Mesenteric fat pad (tissue), 1 donor: ENCODE results near the gene COL15A1. TPM values are rescaled to one million over a fixed set of nuclear protein-coding genes. Genes with fewer than 3 reads are reported as not detected.

ENCODE experiments used
- DNase-seq: peaks from one replicate; pipeline ENCODE4 v3.0.0-alpha.2; 2020; ENCODE audit warnings: low spot score
- total RNA-seq: library from RNA; stranded (reverse); fragmentation: NEBNext Ultra II Directional; extraction: Animal tissue kit (Norgen Biotek cat#: 25700); gene quantifications from one replicate; pipeline ENCODE4 v1.2.1, GENCODE V29; 2021
- donor health status: DM: yes; HTN: yes; CAD: no.

Gene COL15A1
- total RNA-seq, 1 donor from 2014 or later = 73.3 TPM

DNA sequence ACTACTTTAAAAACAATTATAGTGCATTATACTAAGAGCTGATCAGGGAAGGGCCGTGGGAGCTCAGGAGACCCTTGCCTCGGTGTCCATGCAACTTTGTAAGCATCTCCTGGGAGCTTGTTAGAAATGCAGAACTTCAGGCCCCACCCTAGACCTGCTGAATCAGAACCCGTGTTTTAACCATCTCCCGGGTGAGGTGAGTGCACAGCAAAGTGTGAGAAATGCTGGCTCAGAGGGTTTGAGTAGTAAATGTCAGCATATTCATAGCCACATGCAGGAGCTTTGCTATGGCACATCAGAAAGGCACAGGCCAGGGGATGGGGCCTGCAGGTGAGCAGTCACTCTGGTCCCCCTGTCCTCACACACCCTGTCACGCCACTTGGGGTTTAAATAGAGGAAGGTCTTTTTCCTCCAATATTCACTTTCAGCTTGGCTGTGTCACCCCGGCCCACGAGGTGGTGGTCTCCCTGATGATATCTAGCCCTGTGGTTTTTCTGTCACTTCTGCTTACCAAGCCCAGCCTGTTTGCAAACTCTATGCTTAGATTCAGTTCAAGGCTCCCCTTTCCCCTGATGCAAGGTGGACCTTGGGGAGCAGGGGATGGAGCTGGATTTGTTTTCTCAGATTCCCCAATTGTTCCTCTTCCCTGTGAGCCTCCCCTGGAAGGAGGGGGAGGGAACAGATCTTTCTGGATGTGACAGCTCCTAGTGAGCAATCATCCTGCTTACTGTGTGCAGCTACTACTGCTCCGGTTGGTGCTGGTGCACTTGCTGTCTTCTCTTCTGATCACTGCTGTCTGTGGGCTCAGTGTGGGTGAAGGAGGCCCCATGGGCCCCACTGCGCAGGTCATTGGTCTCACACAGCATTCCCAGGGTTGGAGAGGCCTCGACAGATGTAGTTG, 109.4 kb downstream of the COL15A1 start:
- DNase-seq = no peak

DNA sequence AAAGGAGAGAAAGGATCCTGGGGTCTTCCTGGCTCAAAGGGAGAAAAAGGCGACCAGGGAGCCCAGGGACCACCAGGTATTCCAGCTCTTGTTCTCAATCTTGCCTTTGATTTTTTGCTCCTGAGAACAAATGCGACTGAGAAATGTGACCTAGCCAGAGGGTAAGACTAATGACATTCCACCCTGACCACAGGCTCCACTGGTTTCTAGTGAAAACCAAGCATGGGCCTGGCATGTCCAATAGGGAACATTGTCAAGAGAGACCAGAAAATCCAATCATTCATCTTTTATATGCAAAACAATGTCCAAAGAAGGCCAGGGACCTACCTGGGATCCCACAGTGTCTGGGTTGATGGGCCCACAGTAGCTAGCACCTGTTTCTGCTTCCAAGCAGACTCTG, 110.9 kb downstream of the COL15A1 start:
- no peak for DNase-seq

DNA sequence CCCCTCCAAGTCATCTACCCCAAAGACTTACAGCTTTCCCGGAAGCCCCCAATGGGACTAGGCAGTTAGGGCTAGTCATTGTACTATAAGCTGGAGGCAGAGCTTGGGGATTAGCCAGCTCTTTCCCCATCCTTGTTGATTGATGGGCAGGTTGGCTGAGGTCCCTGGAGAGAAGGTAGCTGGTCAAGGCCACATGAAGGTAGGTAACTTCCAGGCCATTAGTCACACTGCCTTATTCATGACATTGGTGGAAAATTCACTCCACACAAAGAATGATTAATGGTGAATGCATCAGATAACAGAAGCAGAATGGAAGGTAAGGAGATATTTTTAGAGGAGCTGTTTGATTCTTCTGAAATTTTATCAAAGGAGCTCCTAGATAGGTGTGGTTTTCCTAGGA, 111.7 kb downstream of the COL15A1 start:
- no peak for DNase-seq

DNA sequence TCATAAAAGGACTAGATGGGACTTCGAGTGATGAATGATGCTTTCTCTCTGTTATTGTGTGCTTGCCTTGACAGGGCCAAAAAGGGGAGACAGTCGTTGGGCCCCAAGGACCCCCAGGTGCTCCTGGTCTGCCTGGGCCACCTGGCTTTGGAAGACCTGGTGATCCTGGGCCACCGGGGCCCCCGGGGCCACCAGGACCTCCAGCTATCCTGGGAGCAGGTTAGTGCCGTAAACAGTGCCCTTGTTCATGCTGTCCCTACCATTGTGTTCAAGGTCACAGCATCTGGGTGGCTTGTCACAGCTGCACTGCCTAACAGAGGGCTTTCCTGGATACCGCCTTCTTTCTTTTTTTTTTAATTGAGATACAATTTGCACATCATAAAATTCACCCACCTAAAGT, 112.5 kb downstream of the COL15A1 start:
- DNase-seq = no peak

DNA sequence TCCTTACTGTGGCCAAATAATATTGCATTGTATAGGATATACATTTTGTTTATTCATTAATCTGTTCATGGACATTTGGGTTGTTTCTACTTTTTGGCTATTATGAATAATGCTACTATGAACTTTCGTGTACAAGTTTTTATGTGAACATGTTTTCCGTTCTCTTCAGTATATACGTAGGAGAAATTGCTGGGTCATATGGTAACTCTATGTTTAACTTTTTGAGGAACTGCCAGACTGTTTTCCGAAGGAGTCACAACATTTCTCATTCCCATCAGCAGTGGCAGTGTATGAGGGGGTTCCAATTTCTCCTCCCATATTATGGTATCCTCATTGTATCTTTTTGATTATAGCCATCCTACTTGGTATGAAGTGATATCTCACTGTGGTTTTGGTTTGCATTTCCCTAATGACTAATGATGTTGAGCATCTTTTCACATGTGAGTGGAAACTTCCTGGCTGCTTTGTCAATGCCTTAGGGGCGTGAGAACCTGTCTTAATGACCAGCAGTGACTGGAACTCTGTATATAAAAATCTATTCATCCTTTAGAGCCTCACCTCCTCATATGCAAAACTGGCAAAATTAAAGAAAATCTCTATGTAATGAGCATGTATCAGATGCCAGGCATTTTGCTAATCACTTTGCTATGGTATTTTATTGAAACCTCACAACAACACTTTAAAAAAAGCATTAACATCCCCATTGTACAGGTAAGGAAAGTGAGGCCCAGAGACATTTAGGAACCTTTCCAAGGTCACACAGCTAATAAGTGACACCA, 113.4 kb downstream of the COL15A1 start:
- DNase-seq = no peak

- DNase-seq = no peak
These were observed 114.2 kb downstream of the COL15A1 start for GRCh38 chr9:99057665-99058625.

DNA sequence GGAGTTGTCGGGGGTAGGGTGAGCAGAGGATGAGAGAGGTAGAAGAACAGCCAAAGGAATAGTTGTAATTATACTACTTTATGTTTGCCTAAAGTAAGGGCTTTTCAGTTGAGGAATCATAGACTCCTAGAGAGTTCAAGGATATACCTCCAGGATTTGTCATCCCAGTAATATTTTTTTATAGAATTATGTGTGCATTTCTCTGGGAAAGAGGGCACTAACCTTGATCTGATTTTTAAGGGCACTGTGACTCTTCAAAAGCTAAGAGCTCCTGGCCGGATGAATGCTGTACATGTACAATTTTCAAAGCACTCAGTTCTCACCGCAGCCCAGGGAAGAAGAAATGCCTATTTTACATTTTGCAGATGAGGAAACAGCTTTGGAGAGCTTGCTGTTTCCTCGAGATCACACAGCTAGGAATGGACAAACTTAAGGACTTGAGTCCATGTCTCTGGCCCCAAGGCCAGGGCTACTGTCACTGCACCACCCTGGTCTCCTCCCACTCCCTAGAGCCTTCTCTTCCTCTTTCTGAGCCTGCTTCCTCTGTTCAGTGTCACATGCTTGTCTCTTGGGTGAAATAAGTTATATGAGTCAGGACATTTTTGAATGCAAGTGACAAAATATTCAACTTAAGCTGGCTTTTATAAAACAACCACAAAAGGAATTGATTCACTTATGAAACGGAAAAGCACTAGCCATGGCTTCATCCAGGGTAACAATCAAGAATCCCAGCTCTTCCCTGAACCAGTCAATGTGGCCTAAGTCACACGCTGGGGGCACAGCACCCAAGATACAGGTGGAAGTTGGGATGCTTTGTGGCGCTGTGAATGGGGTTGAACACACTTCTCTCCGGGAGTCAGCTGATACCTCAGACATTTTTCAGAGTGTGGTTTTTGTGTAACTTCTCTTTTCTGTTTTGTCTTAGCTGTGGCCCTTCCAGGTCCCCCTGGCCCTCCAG, 115.5 kb downstream of the COL15A1 start:
- DNase-seq = no peak

DNA sequence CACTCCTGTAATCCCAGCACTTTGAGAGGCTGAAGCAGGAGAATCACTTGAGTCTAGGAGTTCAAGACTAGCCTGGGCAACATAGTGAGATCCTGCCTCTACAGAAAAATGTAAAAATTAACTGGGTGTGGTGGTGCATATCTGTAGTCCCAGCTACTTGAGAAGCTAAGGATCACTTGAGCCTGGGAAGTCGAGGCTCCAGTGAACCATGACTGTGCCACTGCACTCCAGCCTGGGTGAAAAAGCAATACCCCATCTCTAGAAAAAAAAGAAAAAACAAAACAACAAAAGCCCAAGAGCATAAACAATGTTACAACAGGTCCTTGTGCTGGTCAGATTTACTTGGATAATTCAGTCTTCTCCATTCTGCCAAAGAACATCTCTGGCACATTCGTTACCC, 116.9 kb downstream of the COL15A1 start:
- DNase-seq = no peak

DNA sequence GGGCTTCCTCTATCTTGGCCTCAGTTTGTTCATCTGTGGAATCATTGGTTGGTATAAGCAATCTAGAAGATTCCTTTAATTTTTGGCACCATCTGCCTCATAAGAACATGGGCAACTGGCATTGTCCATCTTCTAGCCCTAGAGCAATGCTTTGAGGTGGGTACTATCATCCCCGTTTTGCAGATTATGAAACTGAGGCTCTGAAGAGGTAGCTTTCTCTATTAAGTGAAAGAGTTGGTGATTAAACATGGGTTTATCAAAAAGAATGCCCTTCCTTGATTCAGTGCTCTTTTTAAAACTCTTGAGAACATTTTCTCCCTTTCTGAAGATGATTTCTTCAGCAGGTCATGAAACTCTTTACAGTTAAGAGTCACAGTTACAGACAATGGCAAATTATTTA, 118.8 kb downstream of the COL15A1 start:
- no peak for DNase-seq

GRCh38 chr9:99063522-99063921, 119.8 kb downstream of the COL15A1 start:
- no peak for DNase-seq

DNA sequence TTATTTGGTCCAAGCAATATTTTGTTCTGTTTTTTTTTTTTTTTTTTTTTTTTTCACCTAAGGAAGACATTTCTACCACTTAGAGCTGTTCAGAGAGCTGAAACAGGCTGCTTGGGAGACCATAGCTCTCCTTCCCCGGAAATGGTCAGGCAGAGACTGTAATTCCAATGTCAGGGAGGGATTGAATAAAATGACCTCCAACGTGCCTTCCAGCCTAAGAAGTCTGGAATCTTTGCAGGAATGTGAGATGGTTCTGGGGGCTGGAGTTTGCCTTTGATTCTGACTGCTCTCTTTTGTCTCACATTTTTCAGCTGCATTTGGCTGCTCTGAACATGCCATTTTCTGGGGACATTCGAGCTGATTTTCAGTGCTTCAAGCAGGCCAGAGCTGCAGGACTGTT, 122.9 kb downstream of the COL15A1 start:
- no peak for DNase-seq

- no peak for DNase-seq
These were observed 125.4 kb downstream of the COL15A1 start for GRCh38 chr9:99069075-99069474.

- DNase-seq = no peak
These were observed 125.8 kb downstream of the COL15A1 start for GRCh38 chr9:99069546-99069945.

DNA sequence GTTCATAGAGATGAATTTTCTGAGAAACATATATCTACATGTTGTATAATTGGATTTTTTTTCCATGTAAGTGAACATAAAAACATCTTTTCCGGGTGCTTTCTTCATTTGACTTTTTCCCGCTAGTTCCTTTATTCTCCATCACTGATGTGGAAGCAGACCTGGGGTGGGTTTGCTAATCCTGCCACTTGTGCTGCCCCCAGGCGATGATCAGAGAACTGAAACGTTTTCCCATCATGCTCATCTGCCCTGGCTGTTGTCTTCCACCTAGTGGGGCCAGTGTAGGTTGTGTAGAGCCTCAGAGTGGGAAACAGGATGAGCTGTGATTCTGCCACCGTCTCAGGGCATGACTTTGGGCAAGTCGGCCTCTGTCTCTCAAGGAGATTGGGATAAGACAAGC, 127.0 kb downstream of the COL15A1 start:
- DNase-seq = no peak

GRCh38 chr9:99071313-99072039, 127.8 kb downstream of the COL15A1 start:
- no peak for DNase-seq

DNA sequence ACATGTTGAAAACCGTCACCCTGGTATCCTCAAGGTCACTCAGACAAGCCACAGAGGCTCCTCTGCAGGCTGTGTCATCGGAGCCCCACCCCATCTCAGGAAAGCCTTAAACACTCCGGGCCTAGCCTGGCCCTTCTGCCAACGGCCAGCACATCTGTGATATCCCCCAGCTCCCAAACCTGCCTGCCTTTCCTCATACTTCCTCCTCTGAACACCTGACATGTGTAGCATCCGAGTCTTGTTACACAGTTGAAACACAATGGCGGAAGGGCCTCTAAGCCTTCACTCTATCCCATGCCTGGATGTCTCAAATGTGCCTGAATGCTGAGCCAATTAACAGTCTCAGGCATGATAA, 128.3 kb downstream of the COL15A1 start:
- DNase-seq = no peak

DNA sequence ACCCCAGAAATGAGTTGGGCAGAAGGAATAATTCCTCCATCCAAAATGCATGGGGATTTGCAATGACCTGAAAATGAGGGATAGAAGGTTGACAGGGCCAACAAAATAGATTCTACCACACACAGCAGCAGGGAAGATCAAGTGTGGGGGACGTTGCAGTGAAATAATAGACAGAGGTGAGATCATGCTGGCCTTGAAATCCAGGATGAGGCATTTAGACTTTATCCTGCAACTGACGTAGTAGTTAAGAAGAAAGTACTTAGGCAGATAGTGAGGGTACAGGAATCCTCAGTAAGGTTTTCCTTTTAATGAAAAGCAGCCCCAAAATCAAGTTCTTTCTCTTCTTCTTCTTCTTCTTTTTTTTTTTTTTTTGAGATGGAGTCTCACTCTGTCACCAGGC, 129.6 kb downstream of the COL15A1 start:
- DNase-seq = no peak

GRCh38 chr9:99073985-99074901, 130.5 kb downstream of the COL15A1 start:
- DNase-seq = no peak

- no peak for DNase-seq
These were observed 131.2 kb downstream of the COL15A1 start for GRCh38 chr9:99074902-99075245.
